ENCODE results near the gene ITPKB.

The ITPKB gene

GRCh38 chr1:226688056-226688748 lies 50.9 kb downstream of the ITPKB start:
- Mint-ChIP-seq H3K27me3 (ENCODE audit: low read depth) (no peaks in the 10 kb centered on the region), H3K27ac (peak overlapping the region in 2 of 3 experiments; percentile 18 to 41), H3K4me3 (no peak overlapping the region), H3K36me3 (ENCODE audit: low read depth) (no peaks in the 10 kb centered on the region), H3K4me1 (peaks cover 84% of the 10 kb centered on the region), H3K9me3 (no peaks in the 10 kb centered on the region)
- TF ChIP-seq CTCF (IDR thresholded peaks at IDR 0.05; ENCODE audit: unreplicated experiment in 3 of 3): no peak

GRCh38 chr1:226687426-226687825 lies 51.7 kb downstream of the ITPKB start:
- Mint-ChIP-seq H3K9me3 (no peaks in the 10 kb centered on the region), H3K27me3 (ENCODE audit: low read depth) (no peaks in the 10 kb centered on the region), H3K4me1 (peaks cover 79% of the 10 kb centered on the region), H3K4me3 (no peak overlapping the region), H3K27ac (peak overlapping the region in 2 of 3 experiments; percentile 63 to 74), H3K36me3 (ENCODE audit: low read depth) (no peaks in the 10 kb centered on the region)
- TF ChIP-seq CTCF (IDR thresholded peaks at IDR 0.05; ENCODE audit: unreplicated experiment in 3 of 3): no peak

GRCh38 chr1:226686440-226687425 lies 52.3 kb downstream of the ITPKB start:
- Mint-ChIP-seq H3K36me3 (ENCODE audit: low read depth) (no peaks in the 10 kb centered on the region), H3K4me3 (no peak overlapping the region), H3K27ac (peak overlapping the region in 2 of 3 experiments; percentile 63 to 74), H3K27me3 (ENCODE audit: low read depth) (no peaks in the 10 kb centered on the region), H3K9me3 (no peaks in the 10 kb centered on the region), H3K4me1 (peaks cover 79% of the 10 kb centered on the region)
- no peak for TF ChIP-seq CTCF (IDR thresholded peaks at IDR 0.05; ENCODE audit: unreplicated experiment in 3 of 3)

- Mint-ChIP-seq H3K4me1 (peaks cover 78% of the 10 kb centered on the region), H3K9me3 (no peaks in the 10 kb centered on the region), H3K4me3 (no peak overlapping the region), H3K27ac (peak overlapping the region in 1 of 3 experiments; percentile 44), H3K36me3 (ENCODE audit: low read depth) (no peaks in the 10 kb centered on the region), H3K27me3 (ENCODE audit: low read depth) (no peaks in the 10 kb centered on the region)
- TF ChIP-seq CTCF (IDR thresholded peaks at IDR 0.05; ENCODE audit: unreplicated experiment in 3 of 3): no peak
Measured at GRCh38 chr1:226685196-226685820, 53.8 kb downstream of the ITPKB start.

- Mint-ChIP-seq H3K27ac (no peak overlapping the region), H3K9me3 (no peaks in the 10 kb centered on the region), H3K27me3 (ENCODE audit: low read depth) (no peaks in the 10 kb centered on the region), H3K36me3 (ENCODE audit: low read depth) (no peaks in the 10 kb centered on the region), H3K4me3 (no peak overlapping the region), H3K4me1 (peaks cover 81% of the 10 kb centered on the region)
- TF ChIP-seq CTCF (IDR thresholded peaks at IDR 0.05; ENCODE audit: unreplicated experiment in 3 of 3): no peak
Measured at GRCh38 chr1:226684026-226684425, 55.1 kb downstream of the ITPKB start.
